NOMO-1 (cell line): Measurements from ENCODE around the gene HOXD8.

Source experiments
- DNase-seq, 2 experiments: peaks; one replicate each; lab custom pipeline; 2025; ENCODE audit not compliant: unreplicated experiment in 2 of 2; lab: John Stamatoyannopoulos, UW

The HOXD8 gene

GRCh38 chr2:176127774-176128072 is 1.8 kb upstream of the HOXD8 start:
- no peak for DNase-seq

- DNase-seq = no peak
Measured at GRCh38 chr2:176128172-176128981, 1.1 kb upstream of the HOXD8 start.

- no peak for DNase-seq
Measured at GRCh38 chr2:176129813-176130146, 275 bp downstream of the HOXD8 start.

- DNase-seq = no peak
Measured at GRCh38 chr2:176130147-176130956, 847 bp downstream of the HOXD8 start.

- DNase-seq = no peak
Measured at GRCh38 chr2:176130957-176131847, 1.7 kb downstream of the HOXD8 start.

GRCh38 chr2:176131848-176132158 is 2.3 kb downstream of the HOXD8 start:
- no peak for DNase-seq

GRCh38 chr2:176132205-176133171 is 3.0 kb downstream of the HOXD8 start:
- DNase-seq = peak in 1 of 2 experiments; percentile 10

GRCh38 chr2:176133389-176133788 is 3.9 kb downstream of the HOXD8 start:
- no peak for DNase-seq

GRCh38 chr2:176134035-176134434 is 4.5 kb downstream of the HOXD8 start:
- no peak for DNase-seq

GRCh38 chr2:176135035-176135440 is 5.5 kb downstream of the HOXD8 start:
- DNase-seq = no peak

- no peak for DNase-seq
Measured at GRCh38 chr2:176136374-176137251, 7.1 kb downstream of the HOXD8 start.

- DNase-seq = no peak
Measured at GRCh38 chr2:176137252-176137580, 7.7 kb downstream of the HOXD8 start.

- no peak for DNase-seq
Measured at GRCh38 chr2:176137906-176138305, 8.4 kb downstream of the HOXD8 start.

- no peak for DNase-seq
Measured at GRCh38 chr2:176138526-176138922, 9.0 kb downstream of the HOXD8 start.

- DNase-seq = no peak
Measured at GRCh38 chr2:176138923-176139660, 9.6 kb downstream of the HOXD8 start.

- no peak for DNase-seq
Measured at GRCh38 chr2:176139661-176140512, 10.4 kb downstream of the HOXD8 start.

GRCh38 chr2:176140513-176141317 is 11.2 kb downstream of the HOXD8 start:
- DNase-seq = peak; percentile 33 to 69
